GM19023 (cell line): ENCODE results near the gene SMU1.

Source experiments
- ATAC-seq: cut with Tn5 transposase; IDR thresholded peaks from one replicate; pipeline ENCODE4 v1.9.1; 2021; ENCODE audit warnings: mild to moderate bottlenecking, moderate library complexity; ENCODE audit not compliant: unreplicated experiment

SMU1 gene

DNA sequence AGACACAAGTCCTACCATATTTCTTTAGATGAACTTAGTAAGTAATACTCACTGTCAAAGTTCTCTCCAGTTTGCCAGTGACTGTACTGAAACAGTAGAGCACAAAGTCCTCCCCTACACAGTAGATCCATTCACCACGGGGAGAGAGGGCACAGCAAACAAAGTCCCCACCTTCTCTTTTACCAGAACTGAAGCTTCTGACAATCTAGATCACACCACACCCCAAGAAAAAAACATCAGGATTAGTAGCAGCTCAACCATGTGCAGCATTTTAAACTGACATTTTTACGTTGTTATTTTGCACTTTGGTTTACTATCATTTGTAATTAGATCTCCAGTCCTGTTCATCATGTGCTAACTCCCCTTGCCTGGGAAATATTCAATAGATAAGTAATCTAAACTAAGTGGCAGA lies 28.4 kb downstream of the SMU1 start:
- no peak for ATAC-seq

GRCh38 chr9:33046061-33046460 lies 30.4 kb downstream of the SMU1 start:
- no peak for ATAC-seq

GRCh38 chr9:33044677-33045282 lies 31.7 kb downstream of the SMU1 start:
- no peak for ATAC-seq

GRCh38 chr9:33044162-33044673 lies 32.3 kb downstream of the SMU1 start:
- peak; percentile 80 for ATAC-seq

GRCh38 chr9:33043671-33044070 lies 32.8 kb downstream of the SMU1 start:
- ATAC-seq: peak; percentile 9

DNA sequence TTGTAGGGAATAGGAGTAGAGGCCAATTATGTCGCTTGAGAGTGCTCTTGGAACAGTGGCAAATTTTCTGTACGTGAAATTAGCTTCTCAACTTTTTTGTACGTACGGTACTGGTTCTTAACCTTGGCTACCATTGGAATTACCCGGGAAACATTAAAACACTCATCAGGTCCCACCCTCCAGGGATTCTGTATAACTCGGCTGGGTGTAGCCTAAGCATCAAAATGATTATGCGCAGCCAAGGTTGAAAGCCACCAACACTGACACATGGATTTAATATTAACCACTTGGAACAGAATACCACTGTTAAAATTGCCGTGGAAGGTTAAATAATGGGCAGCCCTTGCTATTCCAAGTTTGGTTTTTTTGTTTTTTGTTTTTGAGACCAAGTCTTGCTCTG lies 34.0 kb downstream of the SMU1 start:
- no peak for ATAC-seq

DNA sequence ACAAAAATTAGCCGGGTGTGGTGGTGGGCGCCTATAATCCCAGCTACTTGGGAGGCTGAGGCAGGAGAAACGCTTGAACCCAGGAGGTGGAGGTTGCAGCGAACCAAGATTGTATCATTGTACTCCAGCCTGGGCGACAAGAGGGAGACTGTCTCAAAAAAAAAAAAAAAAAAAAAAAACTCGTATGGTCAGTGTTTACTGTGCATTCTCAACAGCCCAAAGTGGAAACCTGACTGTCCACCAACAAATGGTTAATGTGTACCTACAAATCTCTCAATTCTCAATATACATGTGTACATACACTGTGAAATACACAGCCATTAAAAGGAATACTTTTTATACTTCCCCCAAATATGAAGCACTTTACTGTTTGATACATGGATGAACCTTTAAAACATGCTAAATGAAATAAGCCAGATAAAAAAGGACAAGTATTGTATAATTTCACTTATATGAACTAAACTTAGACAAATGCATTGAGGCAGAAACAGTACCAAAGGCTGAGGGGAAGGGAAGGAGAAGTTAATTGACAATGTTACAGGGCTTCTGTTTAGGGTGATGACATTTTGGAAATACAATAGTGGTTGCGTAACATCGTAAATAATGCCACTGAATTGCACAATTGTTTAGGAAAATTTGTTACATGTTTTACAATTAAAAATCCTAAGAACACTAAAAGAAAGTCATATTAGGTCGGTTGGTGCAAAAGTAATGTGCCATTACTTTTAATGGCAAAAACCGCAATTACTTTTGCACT lies 34.9 kb downstream of the SMU1 start:
- ATAC-seq: no peak

- ATAC-seq: no peak
Observed at GRCh38 chr9:33040792-33041431, 35.6 kb downstream of the SMU1 start.

DNA sequence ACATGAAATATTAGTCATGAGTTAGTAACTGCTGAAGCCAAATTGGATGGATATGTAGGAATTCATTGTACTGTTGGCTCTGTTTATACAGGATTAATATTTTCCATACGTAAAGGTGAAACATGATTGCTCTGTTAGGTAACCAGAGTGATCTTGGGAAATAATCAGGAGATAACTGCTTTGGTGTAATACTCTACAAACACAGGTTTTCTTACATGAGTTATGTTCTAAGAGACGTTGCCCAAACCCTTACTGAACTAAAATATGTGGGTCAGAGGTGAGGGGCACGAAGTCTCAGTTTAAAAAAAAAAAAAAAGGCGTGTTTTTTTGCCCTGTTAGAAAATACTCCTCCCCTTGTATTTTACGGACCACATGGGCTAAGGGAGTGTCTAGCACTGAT lies 43.6 kb downstream of the SMU1 start:
- ATAC-seq: no peak

GRCh38 chr9:33032292-33032691 lies 44.2 kb downstream of the SMU1 start:
- no peak for ATAC-seq

GRCh38 chr9:33030285-33030684 lies 46.2 kb downstream of the SMU1 start:
- no peak for ATAC-seq

DNA sequence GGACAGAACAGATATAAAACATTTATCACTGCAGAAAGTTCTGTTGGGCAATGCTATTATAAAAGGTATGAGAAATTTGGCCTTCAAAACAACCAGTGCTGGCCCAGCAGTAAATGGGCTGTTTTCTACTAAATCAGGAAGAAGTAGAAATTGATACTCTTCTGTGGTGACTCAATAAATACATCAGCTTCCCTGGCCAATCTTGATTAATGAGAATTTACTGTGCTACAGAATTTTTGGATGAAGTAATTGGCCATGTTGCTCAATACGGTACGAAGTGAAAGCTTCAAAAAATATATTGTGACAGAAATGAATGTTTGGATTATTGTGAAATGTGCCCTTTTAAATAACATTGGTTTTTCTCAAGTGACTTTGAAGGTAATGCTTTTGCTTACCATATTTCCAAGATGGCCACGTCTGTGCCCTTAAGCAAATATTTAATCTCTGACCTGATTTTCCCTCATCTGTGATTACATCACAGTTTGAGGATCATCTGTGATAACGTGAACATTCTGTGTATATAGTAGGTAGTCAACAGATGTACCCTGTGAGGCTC lies 47.2 kb downstream of the SMU1 start:
- ATAC-seq: no peak

- peak; percentile 48 for ATAC-seq
Observed at GRCh38 chr9:33025572-33026342, 50.7 kb downstream of the SMU1 start.

DNA sequence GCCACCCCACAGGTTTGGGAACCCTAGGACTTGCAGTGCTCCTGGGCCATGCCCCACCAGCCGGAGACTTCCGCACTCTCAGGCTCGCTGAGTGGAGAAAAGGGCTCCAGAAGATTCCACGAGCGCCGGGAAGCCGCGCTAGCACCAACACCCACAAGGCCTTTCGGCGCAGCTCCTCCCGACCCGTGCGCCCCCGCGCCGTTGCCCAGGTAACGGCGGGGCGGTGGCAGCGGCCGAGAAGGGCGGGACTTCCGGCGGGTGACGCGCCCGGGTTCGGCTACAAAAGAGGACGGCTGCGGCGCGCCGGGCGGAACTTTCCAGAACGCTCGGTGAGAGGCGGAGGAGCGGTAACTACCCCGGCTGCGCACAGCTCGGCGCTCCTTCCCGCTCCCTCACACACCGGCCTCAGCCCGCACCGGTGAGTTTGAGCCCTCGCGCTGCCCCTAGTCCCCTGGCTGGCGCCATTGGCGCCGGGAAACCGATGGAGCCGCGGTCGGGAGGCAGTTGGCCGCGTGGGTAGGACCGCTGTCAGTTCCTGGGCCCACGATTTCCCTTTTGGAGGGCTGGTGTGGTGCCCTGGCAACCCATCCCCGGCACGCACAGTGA lies 51.4 kb downstream of the SMU1 start, which contains the start of gene DNAJA1:
Gene DNAJA1 (plus strand): TSS at position 308 of the 606 bp plus-strand sequence. CDS start 1,212 bp downstream, outside the sequence.
- peak; percentile 89 for ATAC-seq

DNA sequence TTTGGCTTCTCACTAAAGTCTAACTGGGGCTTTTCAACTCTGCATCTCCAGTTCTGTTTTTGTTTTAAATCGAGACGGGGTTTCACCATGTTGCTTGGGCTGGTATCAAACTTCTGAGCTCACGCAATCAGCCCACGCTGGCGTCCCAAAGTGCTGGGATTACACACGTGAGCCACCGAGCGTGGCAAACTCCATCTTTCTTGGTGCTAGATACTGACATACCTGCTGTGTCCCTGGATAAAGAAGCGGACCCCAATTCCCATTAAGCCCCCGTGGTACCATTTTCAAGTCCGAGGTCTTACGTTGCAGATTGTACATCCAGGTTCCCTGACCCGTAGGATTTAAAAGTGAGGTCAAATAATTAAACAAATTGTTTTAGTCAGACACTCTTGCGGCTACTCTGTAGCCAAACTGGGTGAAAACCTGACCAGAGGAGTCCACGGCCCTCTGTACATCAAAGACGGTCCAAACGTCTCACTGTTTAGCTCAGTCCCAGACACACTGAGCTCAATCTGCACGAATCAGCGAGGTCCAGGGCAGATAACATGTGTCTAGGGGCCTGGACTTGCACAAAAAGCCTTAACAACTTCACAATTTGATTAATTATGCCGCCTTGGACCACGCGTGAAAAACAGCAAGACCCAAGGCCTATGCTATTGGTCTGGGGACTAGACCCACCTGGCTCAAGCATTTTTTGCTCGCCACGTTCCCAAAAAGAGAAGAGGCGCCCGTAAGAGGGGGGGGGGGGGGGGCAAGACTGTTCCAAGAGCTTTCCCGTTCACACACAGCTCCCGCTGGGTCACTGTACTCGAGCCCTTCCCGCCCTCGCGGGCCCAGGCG lies 52.1 kb downstream of the SMU1 start:
- ATAC-seq: peak; percentile 18

- ATAC-seq: no peak
Observed at GRCh38 chr9:33023661-33024060, 52.8 kb downstream of the SMU1 start.

DNA sequence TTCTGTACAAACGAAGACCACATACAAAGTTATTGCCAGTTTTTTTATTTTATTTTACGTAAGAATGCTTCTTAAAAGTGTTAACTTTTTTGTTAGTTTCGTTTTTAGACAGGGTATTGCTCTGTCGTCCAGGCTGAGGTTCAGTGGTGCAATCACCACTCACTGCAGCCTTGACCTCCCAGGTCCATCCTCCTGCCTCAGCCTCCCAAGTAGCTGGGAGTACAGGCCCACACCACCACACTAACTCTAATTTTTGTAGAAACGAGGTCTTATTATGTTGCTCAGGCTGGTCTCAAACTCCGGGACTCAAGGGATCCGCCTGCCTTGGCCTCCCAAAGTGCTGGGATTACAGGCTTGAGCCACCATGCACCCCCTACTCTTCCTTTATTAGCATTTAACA lies 53.7 kb downstream of the SMU1 start:
- no peak for ATAC-seq

DNA sequence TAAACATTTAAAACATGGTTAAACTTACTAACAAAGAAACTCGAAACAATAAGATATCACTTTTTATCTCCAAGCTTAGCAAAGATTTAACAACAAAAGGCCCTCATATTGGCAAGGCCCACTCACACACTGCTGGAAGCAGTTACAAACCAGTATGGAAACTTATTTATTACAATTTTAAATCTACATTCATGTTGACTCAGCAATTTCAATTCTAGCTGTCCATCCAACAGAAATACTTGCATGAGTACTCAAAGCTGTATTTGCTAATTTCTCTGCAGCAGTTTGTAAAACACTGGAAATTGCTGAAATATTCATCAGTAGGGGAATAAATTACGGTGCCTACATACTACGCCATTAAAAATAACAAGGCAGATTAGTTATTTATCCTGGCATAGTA lies 54.2 kb downstream of the SMU1 start:
- no peak for ATAC-seq

- no peak for ATAC-seq
Observed at GRCh38 chr9:33019797-33020196, 56.7 kb downstream of the SMU1 start.
